Activated naive CD4-positive, alpha-beta T cell treated with anti-CD3 and anti-CD28 coated beads, Interleukin-2, amount 50 U/mL, for 24 hours (primary cell): ENCODE data around the gene FBXW11.

Source experiments
- H3K27ac Mint-ChIP-seq: one replicate; pipeline ENCODE4 v1.8.0; 2021; ENCODE audit warnings: mild to moderate bottlenecking, mixed read lengths
- H3K27me3 Mint-ChIP-seq: one replicate; pipeline ENCODE4 v1.8.0; 2021; ENCODE audit warnings: mixed read lengths
- H3K36me3 Mint-ChIP-seq: one replicate; pipeline ENCODE4 v1.8.0; 2021; ENCODE audit warnings: mixed read lengths
- H3K4me1 Mint-ChIP-seq: one replicate; pipeline ENCODE4 v1.8.0; 2021; ENCODE audit warnings: mixed read lengths
- H3K4me3 Mint-ChIP-seq: one replicate; pipeline ENCODE4 v1.8.0; 2021; ENCODE audit warnings: mild to moderate bottlenecking, mixed read lengths
- H3K9me3 Mint-ChIP-seq: one replicate; pipeline ENCODE4 v1.8.0; 2021; ENCODE audit warnings: mixed read lengths

The FBXW11 gene

GRCh38 chr5:172002840-172003512 lies 3.5 kb downstream of the FBXW11 start:
- peaks cover 10% of the 10 kb centered on the region for H3K36me3 Mint-ChIP-seq
- no peaks in the 10 kb centered on the region for H3K27me3 Mint-ChIP-seq
- peak overlapping the region; percentile 79 for H3K4me3 Mint-ChIP-seq
- no peaks in the 10 kb centered on the region for H3K9me3 Mint-ChIP-seq
- H3K4me1 Mint-ChIP-seq = peaks cover 80% of the 10 kb centered on the region
- H3K27ac Mint-ChIP-seq = peak overlapping the region; percentile 35

DNA sequence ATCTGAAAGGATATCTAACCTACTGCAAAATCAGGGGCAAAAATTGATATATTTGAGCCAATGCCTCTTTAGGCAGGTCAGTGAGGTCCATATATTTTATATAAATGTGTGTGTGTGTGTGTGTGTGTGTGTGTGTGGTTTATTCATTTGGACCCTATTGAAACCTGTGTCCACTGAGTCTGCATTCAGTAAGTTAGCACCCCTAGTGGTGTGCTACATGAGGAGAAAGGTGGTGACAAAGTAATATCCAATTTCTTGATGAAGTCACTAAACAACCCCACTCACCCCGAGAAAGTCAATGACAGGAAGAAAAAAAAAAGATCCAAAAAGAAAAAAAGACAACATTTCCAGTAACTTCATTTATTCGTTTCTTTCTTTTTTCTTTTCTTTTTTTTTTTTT lies 4.1 kb downstream of the FBXW11 start:
- peaks cover 10% of the 10 kb centered on the region for H3K36me3 Mint-ChIP-seq
- H3K9me3 Mint-ChIP-seq = no peaks in the 10 kb centered on the region
- H3K4me1 Mint-ChIP-seq = peaks cover 80% of the 10 kb centered on the region
- H3K4me3 Mint-ChIP-seq = peak overlapping the region; percentile 68
- no peak overlapping the region for H3K27ac Mint-ChIP-seq
- no peaks in the 10 kb centered on the region for H3K27me3 Mint-ChIP-seq

GRCh38 chr5:171999877-172000276 lies 6.6 kb downstream of the FBXW11 start:
- Mint-ChIP-seq H3K36me3 (peaks cover 16% of the 10 kb centered on the region), H3K27ac (no peak overlapping the region), H3K4me1 (peaks cover 85% of the 10 kb centered on the region), H3K4me3 (peak overlapping the region; percentile 47), H3K9me3 (no peaks in the 10 kb centered on the region), H3K27me3 (no peaks in the 10 kb centered on the region)

- Mint-ChIP-seq H3K4me1 (peaks cover 86% of the 10 kb centered on the region), H3K27me3 (no peaks in the 10 kb centered on the region), H3K9me3 (no peaks in the 10 kb centered on the region), H3K4me3 (no peak overlapping the region), H3K36me3 (peaks cover 15% of the 10 kb centered on the region), H3K27ac (no peak overlapping the region)
These were observed 7.3 kb downstream of the FBXW11 start for GRCh38 chr5:171999100-171999499.

DNA sequence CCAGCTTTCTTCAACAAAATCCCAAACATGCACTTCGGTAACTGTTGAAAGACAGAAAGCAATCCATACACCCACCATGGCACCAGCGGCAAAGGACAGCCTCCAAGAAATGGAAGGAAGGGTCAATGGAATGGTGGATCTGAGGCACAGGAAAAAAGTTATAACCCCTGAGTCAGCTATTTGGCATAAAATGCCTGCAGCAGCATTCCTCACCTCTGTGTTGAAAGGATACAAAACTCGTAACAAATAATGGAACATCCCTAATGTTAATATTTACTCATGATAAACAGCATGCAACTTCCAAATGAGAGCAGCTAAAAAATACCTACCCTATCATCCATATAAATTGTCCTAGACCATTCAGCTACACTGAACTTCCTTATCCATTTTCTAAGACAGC lies 9.4 kb downstream of the FBXW11 start:
- H3K27me3 Mint-ChIP-seq = no peaks in the 10 kb centered on the region
- H3K9me3 Mint-ChIP-seq = no peaks in the 10 kb centered on the region
- H3K4me3 Mint-ChIP-seq = no peak overlapping the region
- no peak overlapping the region for H3K27ac Mint-ChIP-seq
- H3K4me1 Mint-ChIP-seq = peaks cover 81% of the 10 kb centered on the region
- peaks cover 24% of the 10 kb centered on the region for H3K36me3 Mint-ChIP-seq

- H3K27ac Mint-ChIP-seq = no peak overlapping the region
- no peak overlapping the region for H3K4me3 Mint-ChIP-seq
- peaks cover 77% of the 10 kb centered on the region for H3K4me1 Mint-ChIP-seq
- H3K36me3 Mint-ChIP-seq = peaks cover 27% of the 10 kb centered on the region
- no peaks in the 10 kb centered on the region for H3K9me3 Mint-ChIP-seq
- H3K27me3 Mint-ChIP-seq = no peaks in the 10 kb centered on the region
These were observed 13.6 kb downstream of the FBXW11 start for GRCh38 chr5:171992813-171993212.

DNA sequence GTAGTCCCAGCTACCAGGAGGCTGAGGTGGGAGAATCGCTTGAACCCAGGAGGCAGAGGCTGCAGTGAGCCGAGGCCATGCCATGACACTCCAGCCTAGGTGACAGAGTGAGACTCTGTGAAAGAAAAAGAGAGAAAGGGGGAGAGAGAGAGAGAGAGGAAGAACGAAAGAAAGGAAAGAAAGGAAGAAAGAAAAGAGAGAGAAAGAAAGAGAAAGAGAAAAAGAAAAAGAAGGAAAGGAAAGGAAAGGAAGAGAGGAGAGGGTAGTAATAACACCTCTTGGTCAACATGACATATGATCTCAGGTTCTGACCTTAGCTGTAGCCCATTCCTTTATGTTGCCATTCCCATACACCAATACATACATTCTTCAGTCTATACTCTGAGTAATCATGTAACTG lies 14.1 kb downstream of the FBXW11 start:
- H3K36me3 Mint-ChIP-seq = peaks cover 30% of the 10 kb centered on the region
- H3K27ac Mint-ChIP-seq = no peak overlapping the region
- H3K4me1 Mint-ChIP-seq = peaks cover 75% of the 10 kb centered on the region
- no peak overlapping the region for H3K4me3 Mint-ChIP-seq
- no peaks in the 10 kb centered on the region for H3K27me3 Mint-ChIP-seq
- H3K9me3 Mint-ChIP-seq = no peaks in the 10 kb centered on the region

- Mint-ChIP-seq H3K4me1 (peaks cover 66% of the 10 kb centered on the region), H3K27me3 (no peaks in the 10 kb centered on the region), H3K4me3 (no peak overlapping the region), H3K9me3 (no peaks in the 10 kb centered on the region), H3K36me3 (peaks cover 31% of the 10 kb centered on the region), H3K27ac (no peak overlapping the region)
These were observed 15.8 kb downstream of the FBXW11 start for GRCh38 chr5:171990713-171991015.

DNA sequence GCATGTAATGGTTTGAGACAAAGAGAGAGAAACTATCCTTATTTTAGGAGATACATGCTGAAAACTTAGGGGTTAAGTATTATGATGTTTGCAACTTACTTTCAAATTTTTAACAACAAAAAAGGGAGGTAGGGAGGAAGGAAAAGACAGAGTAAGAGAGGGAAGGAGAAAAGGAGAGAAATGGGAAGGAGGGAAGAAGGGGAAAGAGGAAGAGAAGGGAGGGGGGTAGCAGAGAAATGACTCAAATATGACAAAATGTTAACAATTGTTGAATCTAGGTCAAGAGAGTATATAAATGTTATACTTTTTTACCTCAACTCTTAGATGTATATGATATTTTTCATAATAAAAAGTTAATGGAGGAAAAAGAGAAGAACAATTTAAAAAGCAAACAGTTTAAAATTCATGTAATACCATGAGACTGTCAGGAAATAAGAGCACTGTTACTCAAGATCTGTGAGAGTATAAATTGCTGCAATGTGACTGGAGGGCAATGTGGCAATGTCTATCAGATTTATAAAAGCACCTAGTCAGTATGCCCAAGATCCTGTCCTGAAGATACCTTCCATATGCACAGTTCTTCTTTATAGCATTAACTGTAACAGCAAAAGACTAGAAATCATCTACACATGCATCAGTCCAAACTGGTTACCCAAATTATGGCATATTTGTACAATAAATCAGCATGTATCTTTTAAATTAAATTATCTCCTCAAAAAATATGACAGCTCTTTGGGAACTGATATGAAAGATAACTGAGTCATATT lies 16.3 kb downstream of the FBXW11 start:
- no peaks in the 10 kb centered on the region for H3K27me3 Mint-ChIP-seq
- no peak overlapping the region for H3K4me3 Mint-ChIP-seq
- peaks cover 68% of the 10 kb centered on the region for H3K4me1 Mint-ChIP-seq
- H3K27ac Mint-ChIP-seq = peak overlapping the region; percentile 14
- H3K36me3 Mint-ChIP-seq = peaks cover 31% of the 10 kb centered on the region
- H3K9me3 Mint-ChIP-seq = no peaks in the 10 kb centered on the region

GRCh38 chr5:171989276-171989675 lies 17.2 kb downstream of the FBXW11 start:
- peaks cover 31% of the 10 kb centered on the region for H3K36me3 Mint-ChIP-seq
- no peaks in the 10 kb centered on the region for H3K27me3 Mint-ChIP-seq
- H3K4me1 Mint-ChIP-seq = peaks cover 71% of the 10 kb centered on the region
- peak overlapping the region; percentile 35 for H3K4me3 Mint-ChIP-seq
- peaks cover 2% of the 10 kb centered on the region for H3K9me3 Mint-ChIP-seq
- peak overlapping the region; percentile 92 for H3K27ac Mint-ChIP-seq

DNA sequence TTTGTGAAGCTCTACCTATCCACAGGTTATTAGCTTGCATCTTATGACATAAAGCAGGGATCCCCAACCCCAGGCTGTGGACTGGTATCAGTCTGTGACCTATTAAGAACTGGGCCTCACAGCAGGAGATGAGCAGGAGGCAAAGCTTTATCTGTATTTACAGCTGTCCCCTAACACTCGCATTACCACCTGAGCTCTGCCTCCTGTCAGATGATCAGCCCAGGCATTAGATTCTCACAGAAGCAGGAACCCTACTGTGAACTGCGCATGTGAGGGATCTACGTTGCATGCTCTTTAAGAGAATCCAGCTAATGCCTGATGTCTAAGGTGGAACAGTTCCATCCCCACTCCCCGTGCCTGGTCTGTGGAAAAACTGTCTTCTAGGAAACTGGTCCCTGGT lies 19.7 kb downstream of the FBXW11 start:
- Mint-ChIP-seq H3K27me3 (no peaks in the 10 kb centered on the region), H3K36me3 (peaks cover 33% of the 10 kb centered on the region), H3K4me1 (peaks cover 66% of the 10 kb centered on the region), H3K9me3 (peaks cover 3% of the 10 kb centered on the region), H3K27ac (peak overlapping the region; percentile 59), H3K4me3 (no peak overlapping the region)

GRCh38 chr5:171984748-171985419 lies 21.6 kb downstream of the FBXW11 start:
- H3K27me3 Mint-ChIP-seq = no peaks in the 10 kb centered on the region
- no peak overlapping the region for H3K27ac Mint-ChIP-seq
- H3K36me3 Mint-ChIP-seq = peaks cover 39% of the 10 kb centered on the region
- H3K9me3 Mint-ChIP-seq = peaks cover 10% of the 10 kb centered on the region
- peaks cover 50% of the 10 kb centered on the region for H3K4me1 Mint-ChIP-seq
- H3K4me3 Mint-ChIP-seq = no peak overlapping the region

DNA sequence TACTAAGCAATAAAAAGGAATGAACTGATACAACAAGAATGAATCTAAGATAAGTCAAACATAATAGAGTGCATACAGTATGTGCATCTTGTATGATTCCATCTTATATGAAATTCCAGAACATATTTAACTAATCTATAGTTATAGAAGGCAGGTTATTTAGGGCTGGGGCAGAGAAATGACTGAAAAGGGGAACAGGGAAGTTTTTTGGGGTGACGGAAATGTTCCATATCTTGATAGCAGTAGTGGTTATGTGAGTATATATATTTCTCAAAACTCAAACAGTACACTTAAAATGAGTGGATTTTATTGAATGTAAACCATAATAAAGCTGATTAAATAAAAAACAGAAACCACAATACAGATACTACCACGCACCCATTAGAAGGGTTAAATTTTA lies 24.6 kb downstream of the FBXW11 start:
- Mint-ChIP-seq H3K4me1 (peaks cover 51% of the 10 kb centered on the region), H3K27me3 (no peaks in the 10 kb centered on the region), H3K36me3 (peaks cover 42% of the 10 kb centered on the region), H3K9me3 (peaks cover 10% of the 10 kb centered on the region), H3K27ac (no peak overlapping the region), H3K4me3 (no peak overlapping the region)

DNA sequence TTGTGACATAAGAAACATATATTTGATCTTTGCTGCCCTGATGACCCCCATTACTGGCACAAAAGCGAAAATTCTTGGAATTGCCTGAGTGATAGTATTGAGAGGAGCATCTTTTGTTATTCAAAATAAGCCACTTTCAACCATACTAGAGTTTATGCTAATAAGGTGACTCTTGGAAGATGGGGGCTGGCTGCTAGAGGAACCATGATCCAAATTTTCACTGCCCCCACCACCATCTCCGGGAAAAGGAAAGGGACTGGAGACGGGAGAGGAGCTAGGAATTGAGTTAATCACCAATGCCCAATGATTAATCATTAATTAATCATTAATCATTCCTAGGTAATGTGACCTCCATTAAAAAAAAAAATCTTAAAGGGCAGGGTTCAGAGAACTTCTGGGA lies 25.6 kb downstream of the FBXW11 start:
- no peak overlapping the region for H3K4me3 Mint-ChIP-seq
- no peak overlapping the region for H3K27ac Mint-ChIP-seq
- H3K9me3 Mint-ChIP-seq = peaks cover 10% of the 10 kb centered on the region
- H3K4me1 Mint-ChIP-seq = peaks cover 59% of the 10 kb centered on the region
- H3K36me3 Mint-ChIP-seq = peaks cover 39% of the 10 kb centered on the region
- H3K27me3 Mint-ChIP-seq = no peaks in the 10 kb centered on the region

- Mint-ChIP-seq H3K36me3 (peaks cover 36% of the 10 kb centered on the region), H3K4me1 (peaks cover 64% of the 10 kb centered on the region), H3K27me3 (no peaks in the 10 kb centered on the region), H3K27ac (no peak overlapping the region), H3K9me3 (peaks cover 10% of the 10 kb centered on the region), H3K4me3 (no peak overlapping the region)
These were observed 26.8 kb downstream of the FBXW11 start for GRCh38 chr5:171979606-171980005.

GRCh38 chr5:171978519-171978918 lies 27.9 kb downstream of the FBXW11 start:
- Mint-ChIP-seq H3K27me3 (no peaks in the 10 kb centered on the region), H3K4me1 (peaks cover 61% of the 10 kb centered on the region), H3K27ac (no peak overlapping the region), H3K36me3 (peaks cover 30% of the 10 kb centered on the region), H3K9me3 (peaks cover 7% of the 10 kb centered on the region), H3K4me3 (peak overlapping the region; percentile 33)
